Hepatocyte (in vitro differentiated cells): ENCODE measurements around the gene ECE1. TPM values are rescaled to one million over a fixed set of nuclear protein-coding genes. Genes with fewer than 3 reads are reported as not detected.

ENCODE experiments used
- DNase-seq: peaks from one replicate; pipeline ENCODE4 v3.0.0-alpha.2; 2016; ENCODE audit warnings: low spot score
- H2AFZ ChIP-seq: fragments of 200-600 bp; sonication (generic); 2 replicates; pipeline ENCODE4 v1.6.0; 2016; ENCODE audit warnings: antibody characterized with exemption, mild to moderate bottlenecking
- H3K27ac ChIP-seq: fragments of 200-600 bp; sonication (generic); 2 replicates; pipeline ENCODE4 v1.5.1; 2016; ENCODE audit warnings: mild to moderate bottlenecking
- H3K27me3 ChIP-seq: fragments of 200-600 bp; sonication (generic); 2 replicates; pipeline ENCODE4 v1.6.1; 2016
- H3K36me3 ChIP-seq: fragments of 200-600 bp; sonication (generic); replicated peaks from 2 replicates; pipeline ENCODE4 v1.5.1; 2016; ENCODE audit warnings: low read depth; ENCODE audit not compliant: insufficient read depth
- H3K4me1 ChIP-seq: fragments of 200-600 bp; sonication (generic); 2 replicates; pipeline ENCODE4 v1.5.1; 2016; ENCODE audit warnings: mild to moderate bottlenecking, moderate library complexity; ENCODE audit not compliant: insufficient read depth
- H3K4me2 ChIP-seq: fragments of 200-600 bp; sonication (generic); 2 replicates; pipeline ENCODE4 v1.6.0; 2016
- H3K4me3 ChIP-seq: fragments of 200-600 bp; sonication (generic); 2 replicates; pipeline ENCODE4 v1.5.1; 2016; ENCODE audit warnings: mild to moderate bottlenecking
- H3K79me2 ChIP-seq: fragments of 200-600 bp; sonication (generic); 2 replicates; pipeline ENCODE4 v1.6.0; 2017; ENCODE audit warnings: mild to moderate bottlenecking
- H3K9me2 ChIP-seq: fragments of 200-600 bp; sonication (generic); replicated peaks from 2 replicates; pipeline ENCODE4 v1.6.0; 2017; ENCODE audit warnings: mild to moderate bottlenecking; ENCODE audit not compliant: insufficient read depth
- H3K9me3 ChIP-seq: fragments of 200-600 bp; sonication (generic); 2 replicates; pipeline ENCODE4 v1.5.1; 2016; ENCODE audit warnings: low read depth, mild to moderate bottlenecking
- H4K20me1 ChIP-seq: fragments of 200-600 bp; sonication (generic); 2 replicates; pipeline ENCODE4 v1.6.0; 2016; ENCODE audit warnings: mild to moderate bottlenecking; ENCODE audit not compliant: insufficient read depth, poor library complexity, severe bottlenecking
- CTCF ChIP-seq: fragments of 200-600 bp; sonication (generic); IDR thresholded peaks from 2 replicates; pipeline ENCODE4 v1.5.1; 2016; ENCODE audit warnings: antibody characterized with exemption, mild to moderate bottlenecking; ENCODE audit not compliant: poor library complexity
- EZH2 ChIP-seq: fragments of 200-600 bp; sonication (generic); IDR thresholded peaks from 2 replicates; pipeline ENCODE4 v1.6.1; 2016; ENCODE audit warnings: antibody characterized with exemption, mild to moderate bottlenecking, borderline replicate concordance
- EZH2phosphoT487 ChIP-seq: fragments of 200-600 bp; sonication (generic); IDR thresholded peaks from one replicate; pipeline ENCODE4 v1.6.1; 2018; ENCODE audit warnings: antibody characterized with exemption, mild to moderate bottlenecking, low read depth, moderate library complexity; ENCODE audit not compliant: unreplicated experiment, severe bottlenecking
- WGBS: methylation state at CpG from one replicate; pipeline ENCODE4 v1.1.6; 2016; ENCODE audit warnings: low lambda C conversion rate; ENCODE audit errors: missing lambda C conversion rate; 5-methylcytosine and 5-hydroxymethylcytosine counted together
- polyA plus RNA-seq: library from polyadenylated mRNA; unstranded; fragments of >200 nt; fragmentation: Nextera tagmentation; extraction: Ambion mirVana; gene quantifications from 2 replicates; pipeline ENCODE4 v1.2.1, GENCODE V29; 2016
- total RNA-seq: library from RNA; depleted of rRNA; stranded (reverse); fragments of >200 nt; gene quantifications from 2 replicates; pipeline ENCODE4 v1.2.3, GENCODE V29; 2014

ECE1 gene
- total and polyA plus RNA-seq, 2 experiments from 2014 or later: 60.8 to 90.6 TPM

GRCh38 chr1:21168444-21168843 is 121.8 kb downstream of the ECE1 start:
- TF ChIP-seq EZH2: no peak
- no peak for TF ChIP-seq CTCF
- TF ChIP-seq EZH2phosphoT487: no peak
- Histone ChIP-seq H3K4me1 (peaks cover 13% of the 10 kb centered on the region), H3K27ac (no peak overlapping the region), H2AFZ (no peak overlapping the region), H4K20me1 (peaks cover 21% of the 10 kb centered on the region), H3K9me3 (no peaks in the 10 kb centered on the region), H3K4me2 (no peak overlapping the region), H3K9me2 (no peaks in the 10 kb centered on the region), H3K79me2 (peaks cover 99% of the 10 kb centered on the region), H3K36me3 (no peaks in the 10 kb centered on the region), H3K27me3 (no peaks in the 10 kb centered on the region), H3K4me3 (no peak overlapping the region)
- DNase-seq: no peak
- WGBS: 100% methylated on average over 2 of the region's 2 CpGs

Other genes with a start within 250 kb of the ECE1 start
- gene EIF4G3, start 113.6 kb downstream of the ECE1 start, total RNA-seq: 42.2 and 48.5 TPM in 2 replicates
- 31.2 and 33.4 TPM in 2 replicates for gene EIF4G3, start 113.6 kb downstream of the ECE1 start, polyA plus RNA-seq
- 12.4 and 14.3 TPM in 2 replicates for gene NBPF3, start 149.7 kb upstream of the ECE1 start, total RNA-seq
- 3.5 and 3.6 TPM in 2 replicates for gene NBPF3, start 149.7 kb upstream of the ECE1 start, polyA plus RNA-seq
- 1.6 and 2.2 TPM in 2 replicates for gene ALPL, start 219.0 kb upstream of the ECE1 start, total RNA-seq
- 1.6 and 6.0 TPM in 2 replicates for gene ALPL, start 219.0 kb upstream of the ECE1 start, polyA plus RNA-seq